CD4-positive, CD25-positive, alpha-beta regulatory T cell (primary cell): ENCODE measurements around the gene AUTS2. TPM values are rescaled to one million over a fixed set of nuclear protein-coding genes. Genes with fewer than 3 reads are reported as not detected.

Experiments used
- ATAC-seq, 2 donors: fragments of 150-1000 bp; cut with Tn5 transposase; one replicate each; pipeline ENCODE4 v1.10.0; 2021; ENCODE audit warnings: low read depth in 2 of 2, moderate number of reproducible peaks in 2 of 2, moderate library complexity in 1 of 2
- DNase-seq, 3 donors: peaks; one replicate each; pipeline versions ENCODE4 v3.0.0 to v3.0.0-alpha.2; 2012 to 2022; ENCODE audit warnings: mixed read lengths in 1 of 3
- H3K27ac ChIP-seq: one replicate; pipeline ENCODE4 v1.7.0; 2013; ENCODE audit warnings: mild to moderate bottlenecking, low read length; ENCODE audit not compliant: insufficient read depth, poor library complexity, severe bottlenecking
- H3K27me3 ChIP-seq: one replicate; pipeline ENCODE4 v1.7.0; 2013; ENCODE audit warnings: low read length; ENCODE audit not compliant: control insufficient read depth, insufficient read depth
- H3K36me3 ChIP-seq: one replicate; pipeline ENCODE4 v1.7.0; 2013; ENCODE audit warnings: mild to moderate bottlenecking, low read length, moderate library complexity; ENCODE audit not compliant: control insufficient read depth, insufficient read depth
- H3K4me1 ChIP-seq: 2 replicates; pipeline ENCODE4 v1.7.0; 2013; ENCODE audit warnings: mild to moderate bottlenecking, low read length; ENCODE audit not compliant: insufficient read depth, control insufficient read depth, poor library complexity, severe bottlenecking
- H3K4me3 ChIP-seq: one replicate; pipeline ENCODE4 v1.7.0; 2013; ENCODE audit warnings: low read depth, mild to moderate bottlenecking, low read length, moderate library complexity
- H3K9me3 ChIP-seq, 2 experiments: 1 replicate in 1 of 2; 2 replicates in 1 of 2; pipeline ENCODE4 v1.7.0; 2013; ENCODE audit warnings: low read length in 2 of 2, mild to moderate bottlenecking in 1 of 2, moderate library complexity in 1 of 2; ENCODE audit not compliant: control insufficient read depth in 2 of 2
- H3K27ac Mint-ChIP-seq, 3 donors: one replicate each; pipeline ENCODE4 v1.8.0; 2020 to 2022; ENCODE audit warnings: mild to moderate bottlenecking in 3 of 3, mixed read lengths in 3 of 3, moderate library complexity in 2 of 3
- H3K27me3 Mint-ChIP-seq: one replicate; pipeline ENCODE4 v1.8.0; 2022; ENCODE audit warnings: mild to moderate bottlenecking, mixed read lengths
- H3K36me3 Mint-ChIP-seq: one replicate; pipeline ENCODE4 v1.8.0; 2020; ENCODE audit warnings: mixed read lengths
- H3K4me1 Mint-ChIP-seq, 4 donors: one replicate each; pipeline ENCODE4 v1.8.0; 2020 to 2022; ENCODE audit warnings: mixed read lengths in 4 of 4, mild to moderate bottlenecking in 1 of 4
- H3K4me3 Mint-ChIP-seq, 4 donors: one replicate each; pipeline ENCODE4 v1.8.0; 2020 to 2022; ENCODE audit warnings: mild to moderate bottlenecking in 4 of 4, mixed read lengths in 4 of 4, moderate library complexity in 3 of 4
- H3K9me3 Mint-ChIP-seq, 7 donors: one replicate each; pipeline ENCODE4 v1.8.0; 2020 to 2022; ENCODE audit warnings: mixed read lengths in 7 of 7, mild to moderate bottlenecking in 3 of 7, moderate library complexity in 2 of 7
- polyA plus RNA-seq, 4 donors: library from polyadenylated mRNA; unstranded; fragments of 300-500 nt; fragmentation: Illumina TruSeq; gene quantifications; one replicate each; pipeline ENCODE4 v1.2.3, GENCODE V29; 2021
- total RNA-seq: library from RNA; stranded (reverse); gene quantifications from one replicate; pipeline ENCODE4 v1.2.3, GENCODE V29; 2022

AUTS2 gene
- total and polyA plus RNA-seq, 5 donors from 2014 or later, result 0.47 to 32.4 (median 0.74) TPM

GRCh38 chr7:70777251-70777650 is 1179.0 kb downstream of the AUTS2 start:
- H3K9me3 ChIP-seq, result peaks cover 0 to 2% of the 10 kb centered on the region in 2 experiments
- no peak overlapping the region for H3K4me3 Mint-ChIP-seq
- H3K36me3 Mint-ChIP-seq, result no peaks in the 10 kb centered on the region
- no peak overlapping the region for H3K27ac Mint-ChIP-seq
- DNase-seq (no peak), ATAC-seq (no peak)
- H3K4me1 Mint-ChIP-seq, result peaks cover 0 to 4% (median 0%) of the 10 kb centered on the region in 4 donors
- H3K36me3 ChIP-seq, result no peaks in the 10 kb centered on the region
- H3K27ac ChIP-seq, result no peak overlapping the region
- peaks cover 0 to 4% (median 0%) of the 10 kb centered on the region in 7 donors for H3K9me3 Mint-ChIP-seq
- no peaks in the 10 kb centered on the region for H3K27me3 ChIP-seq
- no peak overlapping the region for H3K4me3 ChIP-seq
- H3K4me1 ChIP-seq, result no peaks in the 10 kb centered on the region
- no peaks in the 10 kb centered on the region for H3K27me3 Mint-ChIP-seq

GRCh38 chr7:70778585-70778984 is 1180.3 kb downstream of the AUTS2 start:
- H3K4me3 ChIP-seq, result no peak overlapping the region
- peaks cover 0 to 2% of the 10 kb centered on the region in 2 experiments for H3K9me3 ChIP-seq
- no peaks in the 10 kb centered on the region for H3K27me3 Mint-ChIP-seq
- DNase-seq (peak in 1 of 3 donors; percentile 2), ATAC-seq (no peak)
- no peaks in the 10 kb centered on the region for H3K36me3 ChIP-seq
- H3K4me3 Mint-ChIP-seq, result no peak overlapping the region
- H3K9me3 Mint-ChIP-seq, result peaks cover 0 to 2% (median 0%) of the 10 kb centered on the region in 7 donors
- H3K4me1 ChIP-seq, result no peaks in the 10 kb centered on the region
- no peak overlapping the region for H3K27ac ChIP-seq
- no peaks in the 10 kb centered on the region for H3K36me3 Mint-ChIP-seq
- peaks cover 0 to 4% (median 0%) of the 10 kb centered on the region in 4 donors for H3K4me1 Mint-ChIP-seq
- no peaks in the 10 kb centered on the region for H3K27me3 ChIP-seq
- H3K27ac Mint-ChIP-seq, result no peak overlapping the region

- DNase-seq (no peak), ATAC-seq (no peak)
- Mint-ChIP-seq H3K4me3 (peak overlapping the region in 1 of 4 donors; percentile 73), H3K4me1 (peaks cover 0 to 4% (median 0%) of the 10 kb centered on the region in 4 donors), H3K36me3 (no peaks in the 10 kb centered on the region), H3K27me3 (no peaks in the 10 kb centered on the region), H3K9me3 (peaks cover 0 to 2% (median 0%) of the 10 kb centered on the region in 7 donors), H3K27ac (peak overlapping the region; percentile 33 to 89 (median 44))
- Histone ChIP-seq H3K27ac (no peak overlapping the region), H3K27me3 (no peaks in the 10 kb centered on the region), H3K9me3 (peaks cover 0 to 2% of the 10 kb centered on the region in 2 experiments), H3K4me3 (no peak overlapping the region), H3K36me3 (no peaks in the 10 kb centered on the region), H3K4me1 (no peaks in the 10 kb centered on the region)
Observed at GRCh38 chr7:70779321-70779720, 1181.0 kb downstream of the AUTS2 start.

DNA sequence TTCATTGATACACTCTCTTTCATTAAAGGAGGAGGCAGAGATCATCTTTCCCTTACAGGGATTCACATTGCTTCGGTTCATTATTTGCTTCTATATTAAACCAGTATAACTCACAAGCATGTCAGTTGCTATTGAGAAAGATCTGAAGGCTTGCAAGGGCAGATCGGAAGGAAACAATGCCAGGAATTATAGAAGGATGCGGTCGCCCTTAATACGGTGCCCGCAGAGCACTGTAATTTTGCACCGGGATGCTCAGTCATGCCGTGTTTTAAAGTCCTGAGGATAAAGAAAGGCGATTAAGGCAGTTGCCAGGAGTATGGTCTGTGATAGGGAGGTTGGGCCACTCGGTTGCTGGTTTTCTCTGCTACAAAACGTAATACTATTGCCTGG is 1183.6 kb downstream of the AUTS2 start:
- H3K36me3 Mint-ChIP-seq, result no peaks in the 10 kb centered on the region
- Histone ChIP-seq H3K27ac (no peak overlapping the region), H3K4me1 (no peaks in the 10 kb centered on the region), H3K27me3 (no peaks in the 10 kb centered on the region), H3K4me3 (no peak overlapping the region), H3K36me3 (no peaks in the 10 kb centered on the region), H3K9me3 (no peaks in the 10 kb centered on the region)
- H3K27me3 Mint-ChIP-seq, result no peaks in the 10 kb centered on the region
- peaks cover 0 to 4% (median 0%) of the 10 kb centered on the region in 4 donors for H3K4me1 Mint-ChIP-seq
- H3K27ac Mint-ChIP-seq, result no peak overlapping the region
- ATAC-seq (no peak), DNase-seq (no peak)
- H3K4me3 Mint-ChIP-seq, result no peak overlapping the region
- peaks cover 0 to 5% (median 0%) of the 10 kb centered on the region in 7 donors for H3K9me3 Mint-ChIP-seq

- Mint-ChIP-seq H3K4me3 (no peak overlapping the region), H3K9me3 (peaks cover 0 to 7% (median 0%) of the 10 kb centered on the region in 7 donors), H3K27me3 (no peaks in the 10 kb centered on the region), H3K27ac (no peak overlapping the region), H3K36me3 (no peaks in the 10 kb centered on the region), H3K4me1 (peaks cover 0 to 4% (median 3%) of the 10 kb centered on the region in 4 donors)
- ATAC-seq (no peak), DNase-seq (no peak)
- Histone ChIP-seq H3K36me3 (no peaks in the 10 kb centered on the region), H3K27me3 (no peaks in the 10 kb centered on the region), H3K4me1 (no peaks in the 10 kb centered on the region), H3K27ac (no peak overlapping the region), H3K9me3 (no peaks in the 10 kb centered on the region), H3K4me3 (no peak overlapping the region)
Observed at GRCh38 chr7:70782796-70783195, 1184.5 kb downstream of the AUTS2 start.

DNA sequence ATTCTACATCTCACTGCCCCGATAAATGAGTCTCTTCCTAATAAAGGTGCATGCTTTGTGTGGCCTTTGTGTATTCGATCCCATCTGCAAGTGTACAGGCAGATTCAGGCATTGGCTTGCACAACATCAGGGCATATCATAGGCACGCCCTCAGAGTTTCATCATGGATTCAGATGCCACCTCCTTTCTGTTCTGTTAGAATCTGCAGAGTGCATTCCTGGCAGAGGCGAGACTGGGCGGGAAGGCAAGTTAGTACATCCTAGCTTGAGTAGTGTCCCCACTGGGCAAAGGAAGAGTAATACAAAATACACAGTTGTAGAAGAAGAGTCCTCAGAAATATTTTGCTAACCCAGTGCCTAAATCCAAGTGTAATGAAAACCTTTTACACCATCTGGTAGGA is 1187.2 kb downstream of the AUTS2 start:
- Histone ChIP-seq H3K9me3 (no peaks in the 10 kb centered on the region), H3K27me3 (no peaks in the 10 kb centered on the region), H3K27ac (no peak overlapping the region), H3K36me3 (no peaks in the 10 kb centered on the region), H3K4me1 (no peaks in the 10 kb centered on the region), H3K4me3 (no peak overlapping the region)
- Mint-ChIP-seq H3K9me3 (peaks cover 0 to 7% (median 0%) of the 10 kb centered on the region in 7 donors), H3K4me1 (peaks cover 0 to 6% (median 2%) of the 10 kb centered on the region in 4 donors), H3K4me3 (no peak overlapping the region), H3K27ac (no peak overlapping the region), H3K36me3 (no peaks in the 10 kb centered on the region), H3K27me3 (no peaks in the 10 kb centered on the region)
- no peak for ATAC-seq
- DNase-seq, result no peak

GRCh38 chr7:70786076-70786475 is 1187.8 kb downstream of the AUTS2 start:
- Mint-ChIP-seq H3K4me1 (peaks cover 0 to 6% (median 2%) of the 10 kb centered on the region in 4 donors), H3K4me3 (no peak overlapping the region), H3K27ac (peak overlapping the region in 1 of 3 donors; percentile 38)

DNA sequence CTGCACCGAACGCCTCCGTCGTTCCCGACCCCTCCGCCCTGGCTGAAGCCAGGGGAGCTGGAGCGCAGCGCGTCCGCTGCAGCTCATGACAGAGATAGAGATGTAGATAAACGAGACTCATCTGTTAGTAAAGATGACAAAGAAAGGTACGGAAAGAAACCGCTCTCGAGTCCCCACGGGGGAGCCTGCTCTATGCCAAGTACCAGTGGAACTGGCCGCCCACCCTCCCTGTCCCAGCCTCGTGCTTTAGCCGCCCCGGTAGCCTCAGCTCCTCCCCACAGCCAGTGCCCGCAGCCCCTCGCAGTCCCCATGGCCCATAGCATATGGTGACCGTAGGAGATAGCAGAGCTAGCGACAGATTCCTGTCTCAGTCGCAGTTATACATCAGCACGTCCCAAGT is 1189.0 kb downstream of the AUTS2 start:
- Histone ChIP-seq H3K9me3 (no peaks in the 10 kb centered on the region), H3K36me3 (no peaks in the 10 kb centered on the region), H3K27me3 (no peaks in the 10 kb centered on the region), H3K4me1 (no peaks in the 10 kb centered on the region), H3K27ac (no peak overlapping the region), H3K4me3 (no peak overlapping the region)
- peaks cover 0 to 7% (median 2%) of the 10 kb centered on the region in 7 donors for H3K9me3 Mint-ChIP-seq
- H3K27me3 Mint-ChIP-seq, result no peaks in the 10 kb centered on the region
- peak overlapping the region in 2 of 4 donors; percentile 20 to 78 for H3K4me3 Mint-ChIP-seq
- peaks cover 0 to 6% (median 2%) of the 10 kb centered on the region in 4 donors for H3K4me1 Mint-ChIP-seq
- H3K27ac Mint-ChIP-seq, result no peak overlapping the region
- no peaks in the 10 kb centered on the region for H3K36me3 Mint-ChIP-seq
- no peak for ATAC-seq
- DNase-seq, result no peak

More at GRCh38 chr7:70786076-70786475, 1187.8 kb downstream of the AUTS2 start:
- Histone ChIP-seq H3K4me3 (no peak overlapping the region), H3K4me1 (no peaks in the 10 kb centered on the region), H3K9me3 (no peaks in the 10 kb centered on the region), H3K36me3 (no peaks in the 10 kb centered on the region), H3K27ac (no peak overlapping the region), H3K27me3 (no peaks in the 10 kb centered on the region)
- Mint-ChIP-seq H3K36me3 (no peaks in the 10 kb centered on the region), H3K27me3 (no peaks in the 10 kb centered on the region), H3K9me3 (peaks cover 0 to 7% (median 0%) of the 10 kb centered on the region in 7 donors)
- DNase-seq (no peak), ATAC-seq (no peak)
